IMR-90 (cell line): ENCODE results near the gene FBLN1.

Experiments
- CEBPB ChIP-seq: IDR thresholded peaks from 2 replicates; pipeline ENCODE4 v1.6.1; 2012; ENCODE audit warnings: low read depth, low read length, improper control_type of control experiment
- NFE2L2 ChIP-seq: fragments of 150-350 bp; IDR thresholded peaks from 2 replicates; pipeline ENCODE4 v1.6.1; 2016; ENCODE audit warnings: low read depth, mild to moderate bottlenecking, low read length
- POLR2A ChIP-seq: IDR thresholded peaks from 2 replicates; pipeline ENCODE4 v1.6.1; 2012; ENCODE audit warnings: mild to moderate bottlenecking, low read depth, low read length
- RAD21 ChIP-seq: IDR thresholded peaks from 2 replicates; pipeline ENCODE4 v1.6.1; 2012; ENCODE audit warnings: low read length, improper control_type of control experiment
- RCOR1 ChIP-seq: IDR thresholded peaks from 2 replicates; pipeline ENCODE4 v1.6.1; 2012; ENCODE audit warnings: mild to moderate bottlenecking, low read length, improper control_type of control experiment; ENCODE audit not compliant: insufficient replicate concordance
- RFX5 ChIP-seq: IDR thresholded peaks from 2 replicates; pipeline ENCODE4 v1.8.0; 2012; ENCODE audit warnings: low read depth, mild to moderate bottlenecking, low read length, moderate library complexity
- SMC3 ChIP-seq: fragments of 150-350 bp; IDR thresholded peaks from 2 replicates; pipeline ENCODE4 v1.6.1; 2016; ENCODE audit warnings: low read depth, mild to moderate bottlenecking, antibody characterized with exemption, low read length, moderate library complexity
- USF2 ChIP-seq: fragments of 150-350 bp; IDR thresholded peaks from 2 replicates; pipeline ENCODE4 v1.6.1; 2017; ENCODE audit warnings: mild to moderate bottlenecking, antibody characterized with exemption, low read length, low read depth
- TF ChIP-seq, protein P1 (sequence below): conservative IDR thresholded peaks from 2 replicates; pipeline ENCODE4 v1.5.1; 2012; ENCODE audit warnings: mild to moderate bottlenecking, low read depth, low read length, improper control_type of control experiment
- TF ChIP-seq, protein P2 (sequence below): fragments of 150-350 bp; IDR thresholded peaks from 2 replicates; pipeline ENCODE4 v1.6.1; 2016; ENCODE audit warnings: low read depth, mild to moderate bottlenecking, low read length, moderate library complexity, borderline replicate concordance

GRCh38 chr22:45455212-45455611 lies 47.5 kb upstream of the FBLN1 start:
- TF ChIP-seq, protein P1, sequence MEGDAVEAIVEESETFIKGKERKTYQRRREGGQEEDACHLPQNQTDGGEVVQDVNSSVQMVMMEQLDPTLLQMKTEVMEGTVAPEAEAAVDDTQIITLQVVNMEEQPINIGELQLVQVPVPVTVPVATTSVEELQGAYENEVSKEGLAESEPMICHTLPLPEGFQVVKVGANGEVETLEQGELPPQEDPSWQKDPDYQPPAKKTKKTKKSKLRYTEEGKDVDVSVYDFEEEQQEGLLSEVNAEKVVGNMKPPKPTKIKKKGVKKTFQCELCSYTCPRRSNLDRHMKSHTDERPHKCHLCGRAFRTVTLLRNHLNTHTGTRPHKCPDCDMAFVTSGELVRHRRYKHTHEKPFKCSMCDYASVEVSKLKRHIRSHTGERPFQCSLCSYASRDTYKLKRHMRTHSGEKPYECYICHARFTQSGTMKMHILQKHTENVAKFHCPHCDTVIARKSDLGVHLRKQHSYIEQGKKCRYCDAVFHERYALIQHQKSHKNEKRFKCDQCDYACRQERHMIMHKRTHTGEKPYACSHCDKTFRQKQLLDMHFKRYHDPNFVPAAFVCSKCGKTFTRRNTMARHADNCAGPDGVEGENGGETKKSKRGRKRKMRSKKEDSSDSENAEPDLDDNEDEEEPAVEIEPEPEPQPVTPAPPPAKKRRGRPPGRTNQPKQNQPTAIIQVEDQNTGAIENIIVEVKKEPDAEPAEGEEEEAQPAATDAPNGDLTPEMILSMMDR: no peak
- no peak for TF ChIP-seq SMC3
- TF ChIP-seq POLR2A: no peak
- TF ChIP-seq USF2: no peak
- TF ChIP-seq CEBPB: no peak
- TF ChIP-seq, protein P2, sequence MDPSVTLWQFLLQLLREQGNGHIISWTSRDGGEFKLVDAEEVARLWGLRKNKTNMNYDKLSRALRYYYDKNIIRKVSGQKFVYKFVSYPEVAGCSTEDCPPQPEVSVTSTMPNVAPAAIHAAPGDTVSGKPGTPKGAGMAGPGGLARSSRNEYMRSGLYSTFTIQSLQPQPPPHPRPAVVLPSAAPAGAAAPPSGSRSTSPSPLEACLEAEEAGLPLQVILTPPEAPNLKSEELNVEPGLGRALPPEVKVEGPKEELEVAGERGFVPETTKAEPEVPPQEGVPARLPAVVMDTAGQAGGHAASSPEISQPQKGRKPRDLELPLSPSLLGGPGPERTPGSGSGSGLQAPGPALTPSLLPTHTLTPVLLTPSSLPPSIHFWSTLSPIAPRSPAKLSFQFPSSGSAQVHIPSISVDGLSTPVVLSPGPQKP: no peak
- no peak for TF ChIP-seq RFX5
- no peak for TF ChIP-seq RAD21
- no peak for TF ChIP-seq NFE2L2
- TF ChIP-seq RCOR1: no peak
